GM13977 (cell line): ENCODE data around the gene TBX2.

Experiments used
- DNase-seq: peaks from one replicate; pipeline ENCODE4 v3.0.0; 2012; ENCODE audit warnings: low spot score
- CTCF ChIP-seq: IDR thresholded peaks from 2 replicates; pipeline ENCODE4 v1.5.1; 2012; ENCODE audit warnings: mild to moderate bottlenecking, control low read depth; ENCODE audit not compliant: insufficient read depth; ENCODE audit errors: extremely low read depth, missing control alignments
- in situ Hi-C: fragments of 300-500 bp; cut with MboI; formaldehyde crosslinking; loops from one replicate; pipeline ENCODE4 v1.12.0; 2022; ENCODE audit warnings: low sequenced_read_pairs, low pct_unique_long_range_greater_than_20kb, mixed read lengths, inconsistent platforms; ENCODE audit not compliant: unreplicated experiment

The TBX2 gene

DNA sequence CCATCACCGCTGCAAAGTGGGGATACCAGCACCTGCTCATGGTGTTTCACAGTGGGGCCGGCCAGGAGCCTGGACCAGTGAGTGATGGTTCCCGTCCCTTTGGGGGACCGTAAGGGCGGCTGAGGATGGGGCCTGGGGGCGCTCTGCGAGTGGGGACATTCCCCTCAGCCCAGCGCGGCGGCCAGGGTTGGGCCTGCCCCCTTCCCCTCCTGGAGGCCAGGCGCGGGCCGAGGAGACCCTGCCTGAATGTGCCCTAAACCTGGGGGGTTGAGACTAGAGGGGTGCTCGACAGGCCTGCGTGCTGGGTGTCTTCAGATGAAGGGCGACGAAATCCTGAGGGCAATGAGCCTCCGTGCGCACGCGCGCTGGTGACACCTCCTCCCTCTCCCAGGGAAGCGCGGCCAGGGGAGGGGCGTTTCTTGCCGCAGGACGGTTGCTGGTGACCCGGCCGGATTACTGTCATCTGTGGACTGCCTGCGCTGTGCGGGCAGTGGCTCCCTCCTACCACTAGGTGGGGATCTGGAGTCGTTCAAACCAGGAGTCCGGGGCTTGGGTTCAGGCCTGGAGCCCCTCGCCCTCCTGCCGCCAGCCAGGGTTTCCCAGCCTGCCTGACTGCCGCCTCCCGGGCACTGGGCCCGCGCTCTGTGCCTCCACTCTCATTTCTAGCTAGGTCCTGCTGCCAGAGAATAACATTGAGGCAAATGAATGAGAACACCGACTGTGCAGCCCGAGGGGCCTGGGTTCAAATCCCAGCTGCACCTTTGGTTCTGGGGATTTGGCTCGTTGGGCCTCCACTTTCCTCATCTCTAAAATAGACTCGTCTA, 17.1 kb downstream of the TBX2 start:
- TF ChIP-seq CTCF: peak; percentile 93
- in situ Hi-C loops: loop anchor here (25.0 kb wide), 1 partner anchor 421 kb away; no protein-coding TSS in a partner anchor
- DNase-seq: peak; percentile 87

DNA sequence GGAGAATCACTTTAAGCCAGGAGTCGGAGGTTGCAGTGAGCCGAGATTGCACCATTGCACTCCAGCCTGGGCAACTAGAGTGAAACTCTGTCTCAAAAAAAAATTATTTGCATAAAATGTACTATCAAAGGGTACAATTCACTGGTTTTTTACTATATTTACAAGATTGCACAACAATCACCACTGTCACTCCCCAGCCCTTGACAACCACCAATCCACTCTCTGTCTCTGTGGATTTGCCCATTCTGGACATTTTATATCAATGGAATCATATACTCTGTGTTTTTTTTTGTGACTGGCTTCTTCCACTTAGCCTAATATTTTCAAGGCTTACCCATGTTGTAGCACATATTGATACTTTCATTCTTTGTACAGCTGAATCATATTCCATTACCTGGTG, 18.8 kb downstream of the TBX2 start:
- in situ Hi-C loops: loop anchor here (25.0 kb wide), 1 partner anchor 419 kb away; no protein-coding TSS in a partner anchor
- no peak for DNase-seq
- TF ChIP-seq CTCF: no peak

GRCh38 chr17:61419496-61420046, 19.9 kb downstream of the TBX2 start:
- DNase-seq: no peak
- TF ChIP-seq CTCF: no peak
- in situ Hi-C loops: loop anchor here (25.0 kb wide), 1 partner anchor 418 kb away; no protein-coding TSS in a partner anchor

GRCh38 chr17:61420052-61420451, 20.4 kb downstream of the TBX2 start:
- no peak for DNase-seq
- in situ Hi-C loops: loop anchor here (25.0 kb wide), 1 partner anchor 417 kb away; no protein-coding TSS in a partner anchor
- no peak for TF ChIP-seq CTCF

- no peak for DNase-seq
- TF ChIP-seq CTCF: no peak
- in situ Hi-C loops: loop anchor here (25.0 kb wide), 1 partner anchor 416 kb away; no protein-coding TSS in a partner anchor
Measured at GRCh38 chr17:61420745-61421398, 21.2 kb downstream of the TBX2 start.

DNA sequence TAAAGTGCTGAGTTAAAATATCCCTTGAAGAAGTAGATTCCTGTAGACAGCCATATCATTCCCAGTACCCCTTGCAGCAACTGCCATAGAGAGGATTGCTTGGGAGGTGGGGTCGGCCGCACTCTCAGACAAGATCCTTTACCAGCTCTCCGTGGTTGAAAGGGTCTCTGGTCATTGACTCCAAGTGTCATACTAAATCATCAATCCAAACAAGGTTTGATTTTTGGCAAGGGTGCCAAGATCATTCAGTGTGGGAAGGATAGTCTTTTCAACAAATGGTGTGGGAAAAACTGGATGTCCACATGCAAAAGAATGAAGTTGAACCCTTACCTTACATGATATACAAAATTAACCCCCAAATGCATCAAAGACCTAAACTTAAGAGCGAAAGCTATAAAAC, 21.8 kb downstream of the TBX2 start:
- no peak for TF ChIP-seq CTCF
- in situ Hi-C loops: loop anchor here (25.0 kb wide), 1 partner anchor 416 kb away; no protein-coding TSS in a partner anchor
- DNase-seq: no peak
